GM15510 (cell line): ENCODE results near the gene MGAT3.
A peak's percentile ranks its signal among the peaks of the same experiment; 100 is the strongest.

Experiments
- POLR2A ChIP-seq: IDR thresholded peaks from 3 replicates; pipeline ENCODE4 v1.6.1; 2011; ENCODE audit warnings: borderline replicate concordance; ENCODE audit not compliant: insufficient read length; ENCODE audit errors: extremely low read depth

Gene MGAT3

DNA sequence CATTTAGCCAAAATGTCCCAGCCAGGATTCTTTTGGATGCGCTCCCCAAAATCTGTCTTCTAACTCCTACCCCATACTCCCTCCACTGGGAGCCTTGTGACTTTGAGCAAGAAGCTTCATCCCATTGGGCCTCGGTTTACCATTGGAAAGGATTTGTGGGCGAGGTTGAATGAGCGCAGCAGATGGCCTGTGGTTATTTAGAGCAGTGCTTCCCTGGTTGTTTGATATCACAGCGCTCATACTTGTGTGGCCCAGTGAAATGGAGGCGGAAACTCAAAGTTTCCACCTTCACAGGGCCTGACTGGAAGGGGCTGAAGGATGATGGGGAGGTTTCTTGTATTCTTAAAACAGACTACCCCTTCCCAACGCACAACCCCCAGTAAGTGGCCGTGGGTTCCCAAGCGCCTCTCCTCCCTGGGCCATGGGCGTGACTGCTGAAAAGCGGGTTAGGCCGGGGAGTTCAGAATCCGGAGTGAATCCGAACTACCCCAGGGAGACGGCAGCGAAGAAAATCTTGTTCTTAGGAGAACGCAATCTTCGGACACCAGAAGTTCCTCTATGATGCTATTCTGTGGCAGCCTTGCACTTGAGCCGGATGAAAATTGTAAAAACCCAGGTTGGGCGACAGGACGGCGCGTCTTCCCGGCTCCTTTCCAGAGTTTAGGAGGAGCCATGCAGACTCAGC lies 62.3 kb downstream of the MGAT3 start:
- no peak for TF ChIP-seq POLR2A

DNA sequence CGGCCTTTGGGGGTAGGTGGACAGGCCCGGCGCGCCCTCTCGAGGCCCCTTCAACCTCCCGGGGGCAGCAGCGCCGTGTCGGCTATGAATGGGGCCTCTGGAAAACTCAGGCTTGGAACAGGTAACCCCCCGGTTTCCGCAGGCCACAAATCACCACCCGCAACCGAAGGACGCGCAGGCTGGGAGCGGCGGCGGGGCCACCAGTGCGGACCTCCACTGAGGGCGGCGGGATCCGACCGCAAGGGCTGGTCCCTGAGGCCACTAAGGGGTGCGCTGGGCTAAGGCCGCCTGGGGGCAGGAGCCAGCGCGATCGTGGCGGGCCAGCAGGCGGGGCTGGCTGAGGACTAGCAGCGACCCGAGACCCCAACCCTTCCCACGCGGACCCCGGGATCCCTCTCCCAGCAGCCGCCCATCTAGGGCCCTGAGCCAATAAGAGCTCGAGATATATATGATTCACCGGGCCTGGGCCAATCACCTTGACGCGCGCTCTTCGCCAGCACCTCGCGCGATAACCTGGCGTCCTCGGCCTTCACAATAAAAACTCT lies 62.9 kb downstream of the MGAT3 start:
- peak; percentile 83 for TF ChIP-seq POLR2A

DNA sequence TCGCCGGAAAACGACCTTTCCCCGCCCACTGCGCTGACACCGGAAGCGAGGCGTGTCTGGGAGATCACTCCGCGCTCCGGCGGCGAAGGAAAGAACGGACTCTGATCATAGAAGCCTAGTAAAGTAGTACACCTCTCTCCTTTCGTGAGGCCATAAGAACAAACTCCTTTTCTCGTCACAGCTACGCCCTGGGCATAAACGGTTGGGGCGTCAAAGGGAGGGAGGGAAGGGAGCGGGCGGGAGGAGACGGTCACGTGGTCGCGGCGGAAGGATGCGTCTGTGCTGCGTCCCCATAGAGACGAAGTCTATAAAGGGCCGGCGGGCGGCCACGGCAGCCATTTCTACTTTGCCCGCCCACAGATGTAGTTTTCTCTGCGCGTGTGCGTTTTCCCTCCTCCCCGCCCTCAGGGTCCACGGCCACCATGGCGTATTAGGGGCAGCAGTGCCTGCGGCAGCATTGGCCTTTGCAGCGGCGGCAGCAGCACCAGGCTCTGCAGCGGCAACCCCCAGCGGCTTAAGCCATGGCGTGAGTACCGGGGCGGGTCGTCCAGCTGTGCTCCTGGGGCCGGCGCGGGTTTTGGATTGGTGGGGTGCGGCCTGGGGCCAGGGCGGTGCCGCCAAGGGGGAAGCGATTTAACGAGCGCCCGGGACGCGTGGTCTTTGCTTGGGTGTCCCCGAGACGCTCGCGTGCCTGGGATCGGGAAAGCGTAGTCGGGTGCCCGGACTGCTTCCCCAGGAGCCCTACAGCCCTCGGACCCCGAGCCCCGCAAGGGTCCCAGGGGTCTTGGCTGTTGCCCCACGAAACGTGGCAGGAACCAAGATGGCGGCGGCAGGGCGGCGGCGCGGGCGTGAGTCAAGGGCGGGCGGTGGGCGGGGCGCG lies 63.7 kb downstream of the MGAT3 start, which contains the start of gene ATF4:
Gene ATF4, plus strand, starts transcription at position 337 of the 880 bp plus-strand sequence. CDS start 884 bp downstream, outside the sequence.
- TF ChIP-seq POLR2A = peak; percentile 99

DNA sequence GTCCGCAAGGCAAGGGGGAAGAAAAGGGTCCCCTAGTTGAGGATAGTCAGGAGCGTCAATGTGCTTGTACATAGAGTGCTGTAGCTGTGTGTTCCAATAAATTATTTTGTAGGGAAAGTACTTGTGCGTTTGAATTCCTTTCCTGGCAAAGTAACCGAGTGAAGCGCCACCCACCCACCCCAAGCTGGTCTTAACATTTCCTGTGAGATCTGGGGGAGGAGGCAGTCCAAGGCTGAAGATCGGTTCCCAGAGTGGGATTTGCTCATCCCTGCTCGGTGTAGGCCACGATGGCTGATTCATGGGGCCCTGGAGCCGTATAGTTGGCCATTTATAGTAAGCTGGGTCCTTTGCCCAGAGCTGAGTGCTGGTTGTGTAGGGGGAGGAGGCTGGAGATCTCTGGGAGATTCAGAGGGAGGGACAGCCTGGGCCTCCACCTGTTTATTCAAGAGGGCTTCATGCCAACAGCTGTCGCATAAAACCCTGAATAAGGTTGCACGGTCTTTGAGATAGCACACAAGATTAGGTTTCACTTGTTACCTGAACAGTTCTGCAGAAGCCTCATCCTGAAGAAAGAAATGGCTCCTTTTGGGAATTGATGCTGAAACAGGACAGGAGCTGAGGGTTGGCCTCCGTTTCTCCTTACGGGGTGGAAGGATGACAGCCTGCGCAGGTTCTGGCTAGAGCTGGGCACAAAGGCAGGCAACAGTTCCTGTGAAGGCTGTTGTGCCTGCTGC lies 65.9 kb downstream of the MGAT3 start:
- TF ChIP-seq POLR2A = no peak

DNA sequence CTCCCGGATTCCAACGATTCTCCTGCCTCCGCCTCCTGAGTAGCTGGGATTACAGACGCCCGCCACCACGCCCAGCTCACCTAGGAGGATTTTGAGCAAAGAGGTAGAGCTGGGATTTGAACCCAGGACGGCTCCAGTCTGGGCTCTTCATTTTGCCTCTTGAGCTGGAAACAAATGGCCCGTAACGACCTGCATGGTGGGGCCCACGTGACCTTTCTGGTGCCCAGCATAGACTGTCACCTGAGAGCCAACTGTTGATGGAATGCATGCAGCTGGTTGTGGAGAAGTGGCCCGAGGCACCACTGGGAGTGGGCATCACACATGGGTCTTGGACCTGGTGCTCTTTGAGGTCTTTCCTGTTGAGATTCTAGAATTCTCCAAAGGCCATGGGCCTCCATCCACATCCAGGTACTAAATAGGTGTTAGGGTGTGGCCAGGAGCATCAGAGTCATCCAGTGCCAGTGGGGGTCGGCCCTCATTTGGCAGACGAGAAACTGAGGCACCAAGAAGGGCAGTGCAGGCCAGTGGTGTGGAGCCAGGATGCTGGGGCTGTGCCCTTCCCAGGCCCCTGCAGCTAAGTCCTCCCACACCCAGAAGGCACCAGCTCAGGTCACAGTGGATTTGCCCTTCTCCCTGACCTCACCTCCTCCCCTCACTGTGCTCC lies 67.4 kb downstream of the MGAT3 start:
- no peak for TF ChIP-seq POLR2A

DNA sequence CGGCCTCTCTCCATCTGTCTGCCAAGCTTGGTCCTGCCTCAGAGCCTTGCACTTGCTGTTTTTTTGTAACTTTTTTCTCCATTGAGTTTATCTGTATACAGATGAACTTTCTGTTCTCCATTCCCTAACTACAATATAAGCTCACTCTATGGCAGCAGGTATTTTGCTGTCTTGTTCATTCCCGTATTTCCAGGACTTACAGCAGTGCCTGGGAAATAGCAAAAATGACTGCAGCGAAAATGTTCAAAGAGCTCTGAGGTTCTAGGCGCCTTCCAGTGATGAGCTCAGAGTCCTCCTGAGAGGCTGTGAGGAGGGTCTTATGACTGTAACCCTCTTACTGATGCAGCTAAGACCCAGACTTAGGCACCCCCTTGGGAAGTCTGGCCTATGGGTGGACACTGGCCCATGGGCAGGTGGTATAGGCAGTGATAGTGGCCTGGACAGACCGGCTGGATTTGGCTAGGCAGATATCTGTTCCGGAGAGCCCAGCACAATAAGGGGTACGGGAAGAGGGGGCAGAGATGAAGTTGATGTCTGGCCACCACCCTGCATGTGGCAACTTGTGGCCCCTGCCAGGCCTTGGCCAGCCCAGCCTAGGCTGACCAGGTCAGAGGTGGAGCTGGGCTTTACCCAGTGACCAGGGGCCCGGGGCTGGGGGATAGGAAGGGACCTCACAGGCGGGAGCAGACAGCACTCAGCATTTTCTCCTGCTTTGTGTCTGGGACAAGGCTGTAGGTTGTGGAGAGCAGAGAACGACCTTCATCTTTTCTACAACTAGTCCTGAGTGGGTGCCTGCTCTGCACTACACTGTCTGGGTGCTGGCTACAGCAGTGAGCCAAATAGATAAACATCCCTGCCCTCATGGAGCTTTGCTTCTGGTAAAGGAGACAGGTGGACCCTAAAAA lies 68.2 kb downstream of the MGAT3 start:
- peak; percentile 13 for TF ChIP-seq POLR2A

DNA sequence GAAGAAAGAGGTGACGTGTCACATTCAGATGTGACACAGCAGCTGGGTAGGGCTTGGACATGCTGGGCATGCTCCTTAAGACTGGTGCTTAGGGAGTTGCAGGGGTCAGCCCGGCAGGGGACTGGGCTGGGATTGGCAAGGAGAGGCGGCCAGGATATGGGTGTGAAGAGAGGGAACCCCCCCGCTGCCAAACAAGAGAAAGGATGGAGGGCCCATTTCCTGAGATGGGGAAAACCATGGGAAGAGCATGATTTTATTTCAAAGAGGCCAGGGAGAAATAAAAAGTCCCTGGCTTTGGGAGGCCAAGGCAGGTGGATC lies 68.8 kb downstream of the MGAT3 start:
- TF ChIP-seq POLR2A = peak; percentile 5

DNA sequence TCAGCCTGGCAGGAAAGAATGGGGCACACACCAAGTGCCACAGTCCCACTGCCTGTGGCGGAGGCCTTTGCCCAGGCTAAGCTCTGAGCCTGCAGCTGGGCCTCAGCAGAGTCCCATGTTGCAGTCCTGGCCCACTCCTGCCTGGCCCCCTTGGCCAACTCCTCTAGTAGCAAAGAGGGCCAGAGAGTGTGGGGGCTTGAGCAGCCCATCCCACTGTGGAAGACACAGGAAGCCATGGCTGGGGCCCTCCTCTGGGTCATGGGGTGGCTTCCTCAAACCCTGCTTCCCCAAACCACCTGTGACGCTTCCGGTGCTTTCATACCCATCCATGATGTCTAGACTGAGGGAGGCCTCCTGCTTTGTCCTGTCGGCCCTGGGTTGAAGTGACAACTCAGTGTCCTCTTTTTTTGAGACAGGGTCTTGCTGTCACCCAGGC lies 69.9 kb downstream of the MGAT3 start:
- TF ChIP-seq POLR2A = peak; percentile 33

DNA sequence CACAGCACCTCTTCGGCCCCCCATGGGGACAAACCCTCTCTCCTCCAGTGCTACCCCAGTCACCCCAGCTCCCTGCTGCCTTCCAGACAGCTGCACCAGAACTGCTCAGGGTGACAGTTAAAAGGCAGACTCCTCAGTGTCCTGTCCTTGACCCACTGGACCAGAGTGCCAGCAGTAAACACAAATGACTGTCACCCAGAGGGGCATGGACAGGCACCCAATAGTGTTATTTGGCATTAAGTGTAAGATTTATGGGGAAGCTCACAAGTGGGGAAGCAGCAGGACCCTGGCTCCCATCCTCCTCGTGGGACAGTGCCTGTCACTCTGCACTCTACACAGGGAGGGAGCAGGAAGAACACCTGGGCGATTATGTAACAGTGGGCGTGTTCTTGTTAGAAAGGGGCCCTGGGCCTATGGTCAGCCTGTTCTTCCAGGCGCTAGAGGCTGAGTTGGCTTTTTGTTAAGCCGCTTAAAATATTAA lies 70.7 kb downstream of the MGAT3 start:
- no peak for TF ChIP-seq POLR2A

DNA sequence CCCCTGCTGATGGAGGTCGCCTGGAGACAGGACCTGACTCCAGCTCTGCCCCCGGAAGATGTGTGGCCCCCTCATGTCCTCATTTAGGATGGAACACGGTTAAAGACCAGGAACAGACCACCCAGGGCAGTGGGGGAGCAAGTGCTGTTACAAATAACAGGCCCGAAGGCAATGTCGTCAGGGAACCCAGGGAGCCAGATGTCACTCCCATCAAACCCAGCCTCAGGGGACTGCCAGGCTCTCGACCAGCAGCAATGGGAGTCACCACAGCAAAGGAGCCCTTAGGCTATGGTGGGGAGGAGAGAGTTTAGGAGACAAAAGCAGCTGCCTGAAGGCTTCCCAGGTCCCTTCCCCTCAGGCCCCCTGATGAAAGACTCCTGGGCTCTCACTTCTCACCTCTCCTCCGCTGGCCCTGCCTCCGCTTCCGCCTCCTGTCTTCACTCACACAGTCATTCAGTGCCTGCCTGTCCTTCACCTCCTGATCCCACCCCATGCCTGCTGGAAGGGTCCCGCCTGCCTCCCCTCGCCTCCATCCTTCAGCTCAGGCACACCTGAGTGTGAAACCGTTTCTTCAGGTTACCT lies 71.4 kb downstream of the MGAT3 start:
- TF ChIP-seq POLR2A = no peak

DNA sequence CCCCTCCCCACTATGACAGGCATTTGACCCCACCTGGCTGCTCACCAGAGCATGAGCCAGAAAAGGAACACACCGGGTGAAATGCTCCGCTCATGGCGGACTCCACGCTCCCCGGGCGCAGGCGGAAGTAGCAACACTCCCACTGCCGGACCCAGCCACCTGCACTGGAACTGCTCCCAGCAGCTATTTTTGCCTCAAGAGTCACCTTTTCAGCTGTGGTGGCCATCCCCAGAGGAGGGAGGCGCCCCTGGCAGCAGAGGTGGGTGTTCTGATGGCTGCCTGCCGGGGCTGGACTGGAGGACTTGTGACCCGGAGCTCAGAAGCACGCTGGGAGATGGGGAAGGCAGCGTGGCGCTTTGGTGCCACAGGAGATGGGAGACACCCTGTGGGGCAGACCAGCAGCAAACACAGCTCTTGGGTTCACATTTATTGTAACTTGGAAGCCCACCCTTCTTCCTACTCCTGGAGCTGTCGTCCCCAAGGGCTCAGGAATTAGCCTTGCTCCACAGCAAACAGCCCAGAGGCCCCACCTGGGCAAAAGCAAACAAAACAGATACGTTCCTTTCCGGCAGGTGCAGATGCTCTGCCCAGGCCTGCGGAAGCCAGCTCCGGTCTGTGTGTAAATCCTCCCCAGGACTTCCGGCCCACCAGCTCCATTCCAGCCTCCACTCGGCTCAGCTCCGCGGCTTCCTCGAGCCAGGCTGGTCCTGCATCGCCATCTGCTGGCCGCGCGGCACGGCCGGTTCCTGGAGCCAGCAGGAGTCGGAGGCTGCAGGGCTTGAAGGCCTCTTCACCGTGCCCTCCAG lies 72.1 kb downstream of the MGAT3 start:
- TF ChIP-seq POLR2A = peak; percentile 29

DNA sequence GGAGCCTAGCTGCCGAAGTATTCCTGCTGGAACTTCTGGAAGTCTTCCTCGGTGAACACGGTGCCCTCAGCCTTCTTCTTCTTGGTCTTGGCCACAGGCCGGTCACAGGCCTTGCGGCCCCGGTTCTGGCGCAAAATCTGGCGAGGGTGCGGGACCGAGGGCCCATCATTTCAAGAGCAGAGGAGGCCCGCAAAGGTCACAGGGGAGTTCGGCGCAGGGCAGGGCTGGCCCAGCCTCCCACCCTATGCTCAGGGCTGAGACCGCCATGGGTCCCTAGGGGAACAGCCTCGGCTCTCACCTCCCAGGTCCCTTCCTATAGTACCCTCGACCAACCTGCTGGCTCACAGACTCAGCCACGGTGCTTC lies 72.7 kb downstream of the MGAT3 start:
- TF ChIP-seq POLR2A = no peak
